K562 (cell line): ENCODE data around the gene DPYSL3. TPM values are rescaled to one million over a fixed set of nuclear protein-coding genes. Genes with fewer than 3 reads are reported as not detected.

Experiments used
- ATAC-seq: fragments of 200-7000 bp; cut with Tn5 transposase; 3 replicates; pipeline ENCODE4 v1.9.1; 2020; ENCODE audit warnings: moderate library complexity
- BruUV-seq: library from RNA; stranded (reverse); fragments of 400-500 nt; replicated peaks from 2 replicates; lab custom pipeline; 2021; lab: Mats Ljungman, UMichigan
- CTCF ChIA-PET: fragments of 300-600 bp; formaldehyde crosslinking; extraction: SDS; loops from one replicate; lab custom pipeline; 2021; ENCODE audit warnings: low intra/inter-chr PET ratio; lab: Yijun Ruan, JAX
- POLR2A ChIA-PET: fragments of 300-600, 350-650 bp; sonication (Branson Sonifier 250); formaldehyde crosslinking; extraction: SDS; loops from one replicate; lab custom pipeline; 2021; ENCODE audit warnings: antibody characterized with exemption, inconsistent platforms; lab: Yijun Ruan, JAX
- DNase-seq, 4 experiments: peaks; one replicate each; pipeline versions ENCODE4 v3.0.0 to v3.0.0-alpha.2; 2011 to 2018; ENCODE audit warnings: low spot score in 3 of 4, mixed read lengths in 3 of 4; ENCODE audit errors: extremely low read depth in 1 of 4
- FAIRE-seq: peaks from 2 replicates; lab custom pipeline; 2011; peaks lifted over from hg19 to GRCh38; lab: Jason Lieb, UNC
- H2AFZ ChIP-seq: 2 replicates; pipeline ENCODE4 v1.6.0; 2011; ENCODE audit warnings: low read depth, low read length, control low read depth, inconsistent platforms
- H3K27ac ChIP-seq: fragments of 200-600 bp; 3 replicates; pipeline ENCODE4 v1.8.0; 2011; ENCODE audit warnings: low read depth, mild to moderate bottlenecking, control low read depth, inconsistent platforms, low read length, moderate library complexity, mixed read lengths; ENCODE audit errors: extremely low read depth
- H3K27me3 ChIP-seq, 2 experiments: fragments of 300-600 bp in 1 of 2; 2 replicates in 1 of 2; 3 replicates in 1 of 2; pipeline versions ENCODE4 v1.6.0 to v1.8.0; 2011; ENCODE audit warnings: inconsistent platforms in 2 of 2, low read length in 2 of 2, mild to moderate bottlenecking in 1 of 2, mixed read lengths in 1 of 2, moderate library complexity in 1 of 2; ENCODE audit not compliant: control insufficient read depth in 2 of 2, insufficient read depth in 2 of 2
- H3K36me3 ChIP-seq: fragments of 300-600 bp; 3 replicates; pipeline ENCODE4 v1.8.0; 2011; ENCODE audit warnings: mild to moderate bottlenecking, low read length, inconsistent platforms; ENCODE audit not compliant: control insufficient read depth, insufficient read depth
- H3K4me1 ChIP-seq, 2 experiments: fragments of 200-600 bp in 1 of 2; replicated peaks in 1 of 2; 2 replicates in 1 of 2; 3 replicates in 1 of 2; pipeline versions ENCODE4 v1.5.1 to v1.8.0; 2011; ENCODE audit warnings: inconsistent platforms in 2 of 2, low read length in 2 of 2, mild to moderate bottlenecking in 1 of 2, mixed read lengths in 1 of 2, moderate library complexity in 1 of 2; ENCODE audit not compliant: control insufficient read depth in 2 of 2, insufficient read depth in 2 of 2
- H3K4me2 ChIP-seq: 2 replicates; pipeline ENCODE4 v1.6.1; 2011; ENCODE audit warnings: low read length, control low read depth, inconsistent platforms, mixed read lengths; ENCODE audit not compliant: insufficient read depth
- H3K4me3 ChIP-seq: fragments of 200-600 bp; sonication (generic), shearing (Covaris generic); 2 replicates; pipeline ENCODE4 v1.5.1; 2016; ENCODE audit warnings: control low read depth, inconsistent platforms
- H3K79me2 ChIP-seq: fragments of 200-600 bp; 3 replicates; pipeline ENCODE4 v1.8.0; 2011; ENCODE audit warnings: low read length, inconsistent platforms; ENCODE audit not compliant: control insufficient read depth, insufficient read depth
- H3K9ac ChIP-seq, 2 experiments: 2 replicates each; pipeline versions ENCODE4 v1.6.0 to v1.6.1; 2011; ENCODE audit warnings: low read depth in 2 of 2, low read length in 2 of 2, control low read depth in 1 of 2, inconsistent platforms in 1 of 2, mild to moderate bottlenecking in 1 of 2, mixed read lengths in 1 of 2; ENCODE audit not compliant: insufficient read depth in 1 of 2
- H3K9me1 ChIP-seq: one replicate; pipeline ENCODE4 v1.6.0; 2011; ENCODE audit warnings: inconsistent platforms, mild to moderate bottlenecking, low read length, moderate library complexity; ENCODE audit not compliant: control insufficient read depth, insufficient read depth
- H3K9me3 ChIP-seq: replicated peaks from 2 replicates; pipeline ENCODE4 v1.5.1; 2011; ENCODE audit warnings: low read depth, low read length, inconsistent platforms; ENCODE audit not compliant: control insufficient read depth, insufficient read depth
- H4K20me1 ChIP-seq: replicated peaks from 2 replicates; pipeline ENCODE4 v1.6.1; 2011; ENCODE audit warnings: low read length, inconsistent platforms, mixed read lengths; ENCODE audit not compliant: control insufficient read depth, insufficient read depth
- HMG20A ChIP-seq: fragments of 450-650 bp; formaldehyde crosslinking; conservative IDR thresholded peaks from 2 replicates; pipeline ENCODE4 v1.4.0; 2020; ENCODE audit warnings: mild to moderate bottlenecking, mixed read lengths
- ZC3H4 ChIP-seq: sonication (generic); formaldehyde crosslinking; IDR thresholded peaks from 2 replicates; pipeline ENCODE4 v1.9.0; 2021; ENCODE audit warnings: missing genetic modification reagents, borderline replicate concordance
- ZNF699 ChIP-seq: fragments of 250-450 bp; sonication (Bioruptor Pico); IDR thresholded peaks from 2 replicates; pipeline ENCODE4 v1.8.0; 2021; ENCODE audit warnings: mild to moderate bottlenecking, moderate library complexity; ENCODE audit not compliant: insufficient replicate concordance
- WGBS: fragments of 100-300 bp; shearing (Covaris generic); methylation state at CpG from one replicate; pipeline ENCODE4 v1.1.6; 2016; ENCODE audit warnings: low coverage, mixed read lengths; ENCODE audit not compliant: insufficient coverage; ENCODE audit errors: missing lambda C conversion rate; 5-methylcytosine and 5-hydroxymethylcytosine counted together
- in situ Hi-C: fragments of 300-500 bp; cut with MboI; formaldehyde crosslinking; loops from 4 replicates; pipeline ENCODE4 v1.15.0; 2018; ENCODE audit warnings: inconsistent platforms, mixed read lengths
- intact Hi-C: fragments of 100-400 bp; cut with micrococcal nuclease; formaldehyde crosslinking; loops from 2 replicates; pipeline ENCODE4 v1.14.2; 2022
- polyA plus RNA-seq, 8 experiments: library from polyadenylated mRNA; depleted of rRNA in 4 of 8; stranded (reverse) in 5 of 8; unstranded in 3 of 8; fragments of >200 nt; fragmentation: Nextera tagmentation in 2 of 8; fragmentation: Illumina TruSeq in 1 of 8; extraction: Ambion mirVana in 2 of 8; extraction: Trizol in 1 of 8; gene quantifications; 2 replicates each; pipeline versions ENCODE4 v1.2.1 to v1.2.3, GENCODE V29; 2011 to 2014; ENCODE audit warnings: inconsistent platforms in 1 of 8, missing spikeins in 1 of 8
- total RNA-seq, 7 experiments: library from RNA; depleted of rRNA in 6 of 7; stranded (reverse); fragments of >200 nt in 6 of 7; fragmentation: Illumina TruSeq in 2 of 7; extraction: Trizol in 2 of 7; gene quantifications; 2 replicates each; pipeline versions ENCODE4 v1.2.1 to v1.2.3, GENCODE V29; 2011 to 2021; ENCODE audit warnings: low replicate concordance in 1 of 7
- TF ChIP-seq, protein P1 (sequence below): sonication (generic); formaldehyde crosslinking; IDR thresholded peaks from 2 replicates; pipeline ENCODE4 v1.8.1; 2023; ENCODE audit warnings: missing genetic modification reagents, mild to moderate bottlenecking, borderline replicate concordance
- TF ChIP-seq, protein P2 (sequence below), 2 experiments: fragments of 450-650 bp in 1 of 2; sonication (generic) in 1 of 2; formaldehyde crosslinking in 1 of 2; IDR thresholded peaks; 2 replicates each; pipeline versions ENCODE4 v1.7.1 to v1.9.0; 2016 to 2022; ENCODE audit warnings: inconsistent platforms in 1 of 2, mild to moderate bottlenecking in 1 of 2, missing genetic modification reagents in 1 of 2
- TF ChIP-seq, protein P3 (sequence below): sonication (generic); formaldehyde crosslinking; IDR thresholded peaks from 2 replicates; pipeline ENCODE4 v1.8.0; 2022; ENCODE audit warnings: mild to moderate bottlenecking, low read depth, missing genetic modification reagents

Gene DPYSL3
- total and polyA plus RNA-seq, 9 of the 15 experiments (the other 6 are each of a cell fraction or from before 2014, with no cell fraction given), result 0.07 to 0.55 TPM; not detected in 7

DNA sequence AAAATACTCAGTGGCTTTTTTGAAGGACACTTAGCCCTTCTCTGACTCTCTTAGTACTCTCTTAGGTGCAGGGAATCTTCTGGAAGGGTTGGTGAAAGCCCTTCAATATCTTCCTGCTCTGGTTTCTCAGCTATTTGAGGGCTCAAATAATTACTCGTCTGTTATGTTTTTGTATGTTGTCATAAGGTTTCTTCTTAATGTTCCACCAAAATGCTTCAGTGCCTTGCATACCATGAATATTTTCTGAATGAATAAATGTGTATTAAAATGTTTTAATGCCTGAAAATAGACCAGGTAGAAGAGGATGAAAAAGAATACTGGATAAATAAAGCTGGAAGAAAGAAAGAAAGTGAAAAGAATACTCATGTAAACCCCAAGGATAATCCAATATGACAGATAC lies 150.8 kb downstream of the DPYSL3 start:
- Histone ChIP-seq H3K9me1 (no peaks in the 10 kb centered on the region), H3K4me3 (no peak overlapping the region), H3K27me3 (no peaks in the 10 kb centered on the region), H2AFZ (no peak overlapping the region), H3K9ac (no peak overlapping the region), H3K4me2 (no peak overlapping the region), H3K9me3 (no peaks in the 10 kb centered on the region), H3K79me2 (no peaks in the 10 kb centered on the region), H4K20me1 (no peaks in the 10 kb centered on the region), H3K27ac (no peak overlapping the region), H3K4me1 (no peaks in the 10 kb centered on the region), H3K36me3 (no peaks in the 10 kb centered on the region)
- in situ Hi-C loops (no loop called here), intact Hi-C loops (no loop called here)
- no peak for FAIRE-seq
- no peak for ATAC-seq
- ChIA-PET POLR2A (interaction anchor here (0.5 kb wide), 1 partner anchor 1248 kb away, joined by 3 read pairs; no protein-coding TSS in a partner anchor), CTCF (no interaction called here)
- 0% methylated on average over 1 of the region's 1 CpG for WGBS
- DNase-seq, result no peak
- BruUV-seq, result no TSS peak
- TF ChIP-seq, protein P1, sequence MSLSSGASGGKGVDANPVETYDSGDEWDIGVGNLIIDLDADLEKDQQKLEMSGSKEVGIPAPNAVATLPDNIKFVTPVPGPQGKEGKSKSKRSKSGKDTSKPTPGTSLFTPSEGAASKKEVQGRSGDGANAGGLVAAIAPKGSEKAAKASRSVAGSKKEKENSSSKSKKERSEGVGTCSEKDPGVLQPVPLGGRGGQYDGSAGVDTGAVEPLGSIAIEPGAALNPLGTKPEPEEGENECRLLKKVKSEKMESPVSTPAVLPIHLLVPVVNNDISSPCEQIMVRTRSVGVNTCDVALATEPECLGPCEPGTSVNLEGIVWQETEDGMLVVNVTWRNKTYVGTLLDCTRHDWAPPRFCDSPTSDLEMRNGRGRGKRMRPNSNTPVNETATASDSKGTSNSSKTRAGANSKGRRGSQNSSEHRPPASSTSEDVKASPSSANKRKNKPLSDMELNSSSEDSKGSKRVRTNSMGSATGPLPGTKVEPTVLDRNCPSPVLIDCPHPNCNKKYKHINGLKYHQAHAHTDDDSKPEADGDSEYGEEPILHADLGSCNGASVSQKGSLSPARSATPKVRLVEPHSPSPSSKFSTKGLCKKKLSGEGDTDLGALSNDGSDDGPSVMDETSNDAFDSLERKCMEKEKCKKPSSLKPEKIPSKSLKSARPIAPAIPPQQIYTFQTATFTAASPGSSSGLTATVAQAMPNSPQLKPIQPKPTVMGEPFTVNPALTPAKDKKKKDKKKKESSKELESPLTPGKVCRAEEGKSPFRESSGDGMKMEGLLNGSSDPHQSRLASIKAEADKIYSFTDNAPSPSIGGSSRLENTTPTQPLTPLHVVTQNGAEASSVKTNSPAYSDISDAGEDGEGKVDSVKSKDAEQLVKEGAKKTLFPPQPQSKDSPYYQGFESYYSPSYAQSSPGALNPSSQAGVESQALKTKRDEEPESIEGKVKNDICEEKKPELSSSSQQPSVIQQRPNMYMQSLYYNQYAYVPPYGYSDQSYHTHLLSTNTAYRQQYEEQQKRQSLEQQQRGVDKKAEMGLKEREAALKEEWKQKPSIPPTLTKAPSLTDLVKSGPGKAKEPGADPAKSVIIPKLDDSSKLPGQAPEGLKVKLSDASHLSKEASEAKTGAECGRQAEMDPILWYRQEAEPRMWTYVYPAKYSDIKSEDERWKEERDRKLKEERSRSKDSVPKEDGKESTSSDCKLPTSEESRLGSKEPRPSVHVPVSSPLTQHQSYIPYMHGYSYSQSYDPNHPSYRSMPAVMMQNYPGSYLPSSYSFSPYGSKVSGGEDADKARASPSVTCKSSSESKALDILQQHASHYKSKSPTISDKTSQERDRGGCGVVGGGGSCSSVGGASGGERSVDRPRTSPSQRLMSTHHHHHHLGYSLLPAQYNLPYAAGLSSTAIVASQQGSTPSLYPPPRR, result no peak
- TF ChIP-seq ZC3H4, result no peak
- TF ChIP-seq ZNF699 (CRISPR knock-in tag), result no peak
- TF ChIP-seq HMG20A, result no peak
- TF ChIP-seq, protein P2, sequence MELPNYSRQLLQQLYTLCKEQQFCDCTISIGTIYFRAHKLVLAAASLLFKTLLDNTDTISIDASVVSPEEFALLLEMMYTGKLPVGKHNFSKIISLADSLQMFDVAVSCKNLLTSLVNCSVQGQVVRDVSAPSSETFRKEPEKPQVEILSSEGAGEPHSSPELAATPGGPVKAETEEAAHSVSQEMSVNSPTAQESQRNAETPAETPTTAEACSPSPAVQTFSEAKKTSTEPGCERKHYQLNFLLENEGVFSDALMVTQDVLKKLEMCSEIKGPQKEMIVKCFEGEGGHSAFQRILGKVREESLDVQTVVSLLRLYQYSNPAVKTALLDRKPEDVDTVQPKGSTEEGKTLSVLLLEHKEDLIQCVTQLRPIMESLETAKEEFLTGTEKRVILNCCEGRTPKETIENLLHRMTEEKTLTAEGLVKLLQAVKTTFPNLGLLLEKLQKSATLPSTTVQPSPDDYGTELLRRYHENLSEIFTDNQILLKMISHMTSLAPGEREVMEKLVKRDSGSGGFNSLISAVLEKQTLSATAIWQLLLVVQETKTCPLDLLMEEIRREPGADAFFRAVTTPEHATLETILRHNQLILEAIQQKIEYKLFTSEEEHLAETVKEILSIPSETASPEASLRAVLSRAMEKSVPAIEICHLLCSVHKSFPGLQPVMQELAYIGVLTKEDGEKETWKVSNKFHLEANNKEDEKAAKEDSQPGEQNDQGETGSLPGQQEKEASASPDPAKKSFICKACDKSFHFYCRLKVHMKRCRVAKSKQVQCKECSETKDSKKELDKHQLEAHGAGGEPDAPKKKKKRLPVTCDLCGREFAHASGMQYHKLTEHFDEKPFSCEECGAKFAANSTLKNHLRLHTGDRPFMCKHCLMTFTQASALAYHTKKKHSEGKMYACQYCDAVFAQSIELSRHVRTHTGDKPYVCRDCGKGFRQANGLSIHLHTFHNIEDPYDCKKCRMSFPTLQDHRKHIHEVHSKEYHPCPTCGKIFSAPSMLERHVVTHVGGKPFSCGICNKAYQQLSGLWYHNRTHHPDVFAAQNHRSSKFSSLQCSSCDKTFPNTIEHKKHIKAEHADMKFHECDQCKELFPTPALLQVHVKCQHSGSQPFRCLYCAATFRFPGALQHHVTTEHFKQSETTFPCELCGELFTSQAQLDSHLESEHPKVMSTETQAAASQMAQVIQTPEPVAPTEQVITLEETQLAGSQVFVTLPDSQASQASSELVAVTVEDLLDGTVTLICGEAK (IDR thresholded peaks at IDR 0.05), result no peak
- TF ChIP-seq, protein P2 (CRISPR knock-in tag; IDR thresholded peaks at IDR 0.05), result no peak
- TF ChIP-seq, protein P3, sequence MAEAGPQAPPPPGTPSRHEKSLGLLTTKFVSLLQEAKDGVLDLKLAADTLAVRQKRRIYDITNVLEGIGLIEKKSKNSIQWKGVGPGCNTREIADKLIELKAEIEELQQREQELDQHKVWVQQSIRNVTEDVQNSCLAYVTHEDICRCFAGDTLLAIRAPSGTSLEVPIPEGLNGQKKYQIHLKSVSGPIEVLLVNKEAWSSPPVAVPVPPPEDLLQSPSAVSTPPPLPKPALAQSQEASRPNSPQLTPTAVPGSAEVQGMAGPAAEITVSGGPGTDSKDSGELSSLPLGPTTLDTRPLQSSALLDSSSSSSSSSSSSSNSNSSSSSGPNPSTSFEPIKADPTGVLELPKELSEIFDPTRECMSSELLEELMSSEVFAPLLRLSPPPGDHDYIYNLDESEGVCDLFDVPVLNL (CRISPR knock-in tag), result no peak
